Fibroblast of pulmonary artery (primary cell): Measurements from ENCODE around the gene KRTAP4-7.
"Not testable (repeated sequence)": the region's sequence is repeated elsewhere in the genome, so short reads cannot be mapped to it uniquely, and the experiment has no call there.

Source experiments
- DNase-seq: peaks from one replicate; pipeline ENCODE4 v3.0.0-alpha.2; 2010; ENCODE audit warnings: low read depth
- H3K4me3 ChIP-seq: replicated peaks from 2 replicates; pipeline ENCODE4 v1.5.1; 2011; ENCODE audit warnings: low read depth, mild to moderate bottlenecking, control low read depth, low read length, moderate library complexity
- TF ChIP-seq, protein P1 (sequence below): IDR thresholded peaks from 2 replicates; pipeline ENCODE4 v1.5.1; 2011; ENCODE audit warnings: mild to moderate bottlenecking, control low read depth, low read length, inconsistent platforms; ENCODE audit errors: missing control alignments

The KRTAP4-7 gene

DNA sequence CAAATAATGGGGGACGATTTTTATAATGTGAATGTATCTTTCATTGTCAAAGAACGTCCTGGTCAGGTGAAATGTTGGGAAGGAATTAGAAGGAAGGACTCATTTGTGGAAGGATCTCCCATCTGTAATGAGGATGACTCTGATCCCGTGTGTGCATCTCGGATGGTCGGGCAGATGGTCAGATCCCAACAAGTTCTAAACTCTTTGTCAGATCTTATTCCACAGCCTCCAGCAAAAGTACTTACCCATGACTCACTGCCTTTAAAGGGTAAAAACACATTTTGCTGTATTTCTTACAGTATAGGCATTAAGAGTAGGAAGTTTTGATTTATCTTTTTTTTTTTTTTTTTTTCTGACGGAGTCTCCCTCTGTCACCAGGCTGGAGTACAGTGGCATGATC lies 14.5 kb downstream of the KRTAP4-7 start:
- no peak overlapping the region for H3K4me3 ChIP-seq
- DNase-seq, result no peak
- TF ChIP-seq, protein P1, sequence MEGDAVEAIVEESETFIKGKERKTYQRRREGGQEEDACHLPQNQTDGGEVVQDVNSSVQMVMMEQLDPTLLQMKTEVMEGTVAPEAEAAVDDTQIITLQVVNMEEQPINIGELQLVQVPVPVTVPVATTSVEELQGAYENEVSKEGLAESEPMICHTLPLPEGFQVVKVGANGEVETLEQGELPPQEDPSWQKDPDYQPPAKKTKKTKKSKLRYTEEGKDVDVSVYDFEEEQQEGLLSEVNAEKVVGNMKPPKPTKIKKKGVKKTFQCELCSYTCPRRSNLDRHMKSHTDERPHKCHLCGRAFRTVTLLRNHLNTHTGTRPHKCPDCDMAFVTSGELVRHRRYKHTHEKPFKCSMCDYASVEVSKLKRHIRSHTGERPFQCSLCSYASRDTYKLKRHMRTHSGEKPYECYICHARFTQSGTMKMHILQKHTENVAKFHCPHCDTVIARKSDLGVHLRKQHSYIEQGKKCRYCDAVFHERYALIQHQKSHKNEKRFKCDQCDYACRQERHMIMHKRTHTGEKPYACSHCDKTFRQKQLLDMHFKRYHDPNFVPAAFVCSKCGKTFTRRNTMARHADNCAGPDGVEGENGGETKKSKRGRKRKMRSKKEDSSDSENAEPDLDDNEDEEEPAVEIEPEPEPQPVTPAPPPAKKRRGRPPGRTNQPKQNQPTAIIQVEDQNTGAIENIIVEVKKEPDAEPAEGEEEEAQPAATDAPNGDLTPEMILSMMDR, result no peak

DNA sequence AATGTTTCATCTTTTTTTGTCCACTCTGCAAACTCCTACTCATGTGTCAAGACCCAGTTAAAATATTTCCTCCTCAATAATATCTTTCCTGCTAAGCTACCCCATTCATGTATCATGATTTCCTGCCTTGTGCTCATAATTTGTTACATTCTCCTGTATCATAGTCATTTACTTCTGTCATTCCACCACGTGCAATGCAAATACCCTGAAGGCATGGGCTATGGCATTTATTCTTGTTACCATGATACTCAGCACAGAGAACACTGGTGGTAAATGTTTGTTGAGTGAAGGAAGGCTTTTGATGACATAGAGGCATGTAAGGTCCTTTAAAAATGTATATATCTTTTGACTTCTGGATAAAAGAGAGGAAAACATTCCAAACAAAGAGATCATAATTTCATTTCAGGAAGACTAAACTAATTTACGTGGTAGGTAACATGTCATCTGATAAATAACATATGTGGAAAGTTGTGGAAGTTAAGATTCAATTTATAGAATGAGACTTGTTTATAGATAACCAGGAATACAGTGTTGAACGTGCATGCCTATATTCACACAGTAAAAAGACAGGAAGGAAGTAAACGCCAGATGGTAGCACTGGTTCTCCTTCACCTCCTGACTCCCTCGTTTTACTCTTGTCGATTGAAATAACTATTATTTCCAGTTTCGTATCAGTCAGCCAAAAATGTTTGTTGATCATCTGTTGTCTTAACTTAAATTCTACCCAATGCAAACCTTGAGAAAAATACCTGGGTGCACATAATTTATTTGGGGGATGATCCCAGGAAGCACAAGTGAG lies 15.9 kb downstream of the KRTAP4-7 start:
- not testable (repeated sequence) for H3K4me3 ChIP-seq
- peak; percentile 8 for DNase-seq

DNA sequence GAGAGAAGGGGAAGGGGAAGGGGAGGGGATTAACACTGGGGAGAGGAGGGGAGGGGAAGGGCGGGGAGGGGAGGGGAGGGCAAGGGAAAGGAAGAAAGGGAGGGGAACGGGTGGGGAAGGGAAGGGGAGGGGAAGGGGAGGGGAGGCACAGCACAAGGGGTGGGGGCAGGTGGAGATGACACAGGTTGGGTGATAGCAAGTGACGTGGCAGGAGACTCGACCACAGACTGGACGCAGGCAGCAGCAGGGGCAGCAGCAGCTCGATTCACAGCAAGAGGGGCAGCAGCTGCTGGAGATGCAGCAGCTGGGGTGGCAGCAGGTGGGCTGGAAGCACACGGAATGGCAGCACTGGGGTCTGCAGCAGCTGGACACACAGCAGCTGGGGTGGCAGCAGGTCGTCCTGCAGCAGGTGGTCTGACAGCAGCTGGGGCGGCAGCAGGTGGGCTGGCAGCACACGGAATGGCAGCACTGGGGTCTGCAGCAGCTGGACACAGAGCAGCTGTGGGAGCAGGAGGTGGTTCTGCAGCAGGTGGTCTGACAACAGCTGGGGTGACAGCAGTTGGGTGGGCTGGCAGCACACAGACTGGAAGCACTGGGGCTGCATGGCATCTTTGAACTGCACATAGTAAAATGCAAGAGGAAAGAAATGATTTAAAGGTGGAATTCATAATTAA lies 17.8 kb downstream of the KRTAP4-7 start, which contains the start of gene KRTAP4-16:
TSS of gene KRTAP4-16 (minus strand) at position 624 of the 674 bp plus-strand sequence. CDS start at position 624, 0 bp downstream.
- H3K4me3 ChIP-seq, result no peak within 1 kb of the TSS
- DNase-seq, result no peak
- TF ChIP-seq, protein P1, result no peak

DNA sequence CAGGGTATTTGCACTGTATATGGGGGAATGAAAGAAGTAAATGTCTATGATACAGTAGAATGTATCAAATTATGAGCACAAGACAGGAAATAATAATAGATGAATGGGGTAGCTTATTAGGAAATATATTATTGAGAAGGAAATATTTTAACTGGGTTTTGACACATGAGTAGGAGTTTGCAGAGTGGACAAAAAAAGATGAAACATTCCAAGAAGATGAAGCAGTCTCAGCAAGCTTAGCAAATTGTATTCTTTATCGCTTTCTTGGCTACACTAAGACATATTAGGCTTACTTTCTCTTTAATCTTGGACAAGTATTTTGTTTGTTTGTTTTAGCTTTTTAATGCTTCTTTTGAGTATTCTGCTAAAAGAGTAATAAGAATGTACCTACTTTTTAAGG lies 19.9 kb downstream of the KRTAP4-7 start:
- no peak for DNase-seq
- TF ChIP-seq, protein P1, result no peak
- H3K4me3 ChIP-seq, result no peak overlapping the region

DNA sequence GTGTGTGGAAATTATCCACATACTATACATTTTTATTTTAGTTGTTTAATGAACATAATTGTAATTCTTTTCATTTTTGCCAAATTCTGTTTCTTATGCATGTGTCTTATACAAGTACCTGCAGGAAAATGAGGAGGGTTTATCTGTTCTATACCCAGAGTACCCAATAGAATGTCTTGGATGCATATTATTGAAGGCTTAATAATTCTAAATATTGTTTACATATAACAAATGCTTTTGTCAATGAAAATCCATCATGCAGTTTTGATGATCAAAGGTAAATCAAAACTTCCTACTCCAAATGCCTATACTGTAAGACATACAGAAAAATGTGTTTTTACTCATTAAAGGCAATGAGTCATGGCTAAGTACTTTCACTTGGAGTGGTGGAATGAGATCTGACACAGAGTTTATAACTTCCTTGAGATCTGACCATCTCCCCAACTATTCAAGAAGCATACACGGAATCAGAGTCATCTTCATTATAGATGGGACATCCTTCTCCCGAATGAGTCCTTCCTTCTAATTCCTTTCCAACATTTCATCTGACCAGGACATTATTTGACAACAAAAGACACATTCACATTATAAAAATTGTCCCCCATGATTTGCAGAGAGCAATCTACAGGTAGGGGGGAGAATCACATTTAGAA lies 20.6 kb downstream of the KRTAP4-7 start:
- not testable (repeated sequence) for DNase-seq, H3K4me3 ChIP-seq

DNA sequence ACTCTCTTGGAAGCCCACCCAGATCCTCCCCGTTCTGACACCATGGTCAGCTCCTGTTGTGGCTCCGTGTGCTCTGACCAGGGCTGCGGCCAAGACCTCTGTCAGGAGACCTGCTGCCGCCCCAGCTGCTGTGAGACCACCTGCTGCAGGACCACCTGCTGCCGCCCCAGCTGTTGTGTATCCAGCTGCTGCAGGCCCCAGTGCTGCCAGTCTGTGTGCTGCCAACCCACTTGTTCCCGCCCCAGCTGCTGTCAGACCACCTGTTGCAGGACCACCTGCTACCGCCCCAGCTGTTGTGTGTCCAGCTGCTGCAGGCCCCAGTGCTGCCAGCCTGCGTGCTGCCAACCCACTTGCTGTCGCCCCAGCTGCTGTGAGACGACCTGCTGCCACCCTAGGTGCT lies 21.4 kb downstream of the KRTAP4-7 start, which contains the start of gene KRTAP4-9:
TSS of gene KRTAP4-9 (plus strand) at position 43 of the 400 bp plus-strand sequence. CDS start at position 43, 0 bp downstream.
- DNase-seq, H3K4me3 ChIP-seq: not testable (repeated sequence)

DNA sequence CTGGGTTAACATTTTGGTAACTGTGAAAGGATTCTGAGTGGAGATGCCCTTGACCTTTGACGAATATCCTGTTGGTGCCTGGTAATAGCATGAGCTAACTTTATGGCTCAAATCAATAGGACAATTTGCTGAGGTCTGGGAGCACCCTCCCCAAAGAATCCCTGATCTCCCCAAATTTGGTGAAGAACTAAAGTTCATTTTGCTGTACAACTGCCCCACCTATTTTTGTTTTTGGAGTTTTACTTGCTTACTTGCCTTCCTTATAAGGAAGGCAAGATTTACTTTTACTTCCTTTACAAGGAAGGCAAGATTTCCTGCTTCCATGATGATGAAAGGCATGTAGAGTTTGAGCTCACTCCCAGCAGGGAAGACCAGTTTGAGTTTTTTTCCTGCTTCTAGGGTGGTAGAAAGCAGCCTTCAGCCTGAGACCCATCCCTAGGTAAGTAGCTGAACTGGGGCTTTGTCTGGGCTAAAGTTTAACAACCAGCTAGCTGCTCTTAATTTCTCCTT lies 24.0 kb downstream of the KRTAP4-7 start:
- DNase-seq, result no peak
- TF ChIP-seq, protein P1, result no peak
- no peak overlapping the region for H3K4me3 ChIP-seq

DNA sequence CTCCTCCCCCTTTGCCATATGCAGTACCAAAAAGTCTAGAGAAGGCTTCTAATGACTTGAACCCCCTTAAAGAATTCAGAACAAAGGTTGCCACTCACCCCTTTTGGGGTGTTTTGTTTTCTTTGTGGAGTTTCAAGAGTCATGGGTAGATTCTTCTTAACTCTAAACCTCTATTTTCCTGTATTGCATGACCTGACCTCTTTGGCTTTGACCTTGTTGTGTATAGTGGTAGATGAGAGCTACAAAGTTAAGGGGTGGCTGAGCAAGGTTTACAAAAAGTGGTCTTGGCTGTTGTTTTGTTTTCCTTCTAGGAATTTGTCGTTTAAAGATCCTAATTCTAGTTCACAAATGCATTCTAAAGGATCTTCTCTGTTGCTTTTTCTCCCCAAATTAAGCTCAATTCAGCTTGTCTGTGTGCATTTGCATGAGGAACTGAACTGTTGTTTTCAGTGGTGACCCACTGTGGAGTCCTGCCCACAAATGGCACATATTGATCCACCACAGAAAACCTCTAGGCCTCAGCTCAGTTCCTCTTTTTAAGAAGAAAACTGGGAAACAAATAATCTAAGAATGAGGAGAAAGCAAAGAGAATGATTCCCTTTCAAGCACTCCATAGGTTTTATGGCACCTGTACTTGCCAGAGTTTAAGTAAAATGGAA lies 24.9 kb downstream of the KRTAP4-7 start:
- DNase-seq, H3K4me3 ChIP-seq: not testable (repeated sequence)
